Measurements from ENCODE around the gene CD99.

DNA sequence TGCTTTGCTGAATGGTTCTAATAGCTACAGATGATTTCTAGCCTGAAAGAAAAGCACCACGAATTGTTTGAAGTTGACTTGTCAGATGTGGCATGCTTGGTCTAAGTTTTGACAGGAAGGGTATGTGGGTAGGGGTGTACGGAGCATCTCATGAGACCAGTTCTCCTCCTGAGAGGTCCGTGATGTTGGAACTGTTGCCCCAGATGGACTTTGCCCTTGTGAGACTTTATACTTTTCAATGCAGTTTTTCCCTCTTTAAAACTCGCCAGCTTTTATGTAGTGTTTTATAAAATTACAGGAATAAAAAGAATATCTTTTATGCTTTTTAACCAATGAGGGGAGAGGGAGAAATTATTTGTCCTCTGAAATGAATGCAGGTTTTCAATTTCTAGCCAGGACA, 44.2 kb downstream of the CD99 start:
- no peak for TF ChIP-seq EZH2 (IDR thresholded peaks at IDR 0.05; ENCODE audit: low read length)
- TF ChIP-seq, protein P1, sequence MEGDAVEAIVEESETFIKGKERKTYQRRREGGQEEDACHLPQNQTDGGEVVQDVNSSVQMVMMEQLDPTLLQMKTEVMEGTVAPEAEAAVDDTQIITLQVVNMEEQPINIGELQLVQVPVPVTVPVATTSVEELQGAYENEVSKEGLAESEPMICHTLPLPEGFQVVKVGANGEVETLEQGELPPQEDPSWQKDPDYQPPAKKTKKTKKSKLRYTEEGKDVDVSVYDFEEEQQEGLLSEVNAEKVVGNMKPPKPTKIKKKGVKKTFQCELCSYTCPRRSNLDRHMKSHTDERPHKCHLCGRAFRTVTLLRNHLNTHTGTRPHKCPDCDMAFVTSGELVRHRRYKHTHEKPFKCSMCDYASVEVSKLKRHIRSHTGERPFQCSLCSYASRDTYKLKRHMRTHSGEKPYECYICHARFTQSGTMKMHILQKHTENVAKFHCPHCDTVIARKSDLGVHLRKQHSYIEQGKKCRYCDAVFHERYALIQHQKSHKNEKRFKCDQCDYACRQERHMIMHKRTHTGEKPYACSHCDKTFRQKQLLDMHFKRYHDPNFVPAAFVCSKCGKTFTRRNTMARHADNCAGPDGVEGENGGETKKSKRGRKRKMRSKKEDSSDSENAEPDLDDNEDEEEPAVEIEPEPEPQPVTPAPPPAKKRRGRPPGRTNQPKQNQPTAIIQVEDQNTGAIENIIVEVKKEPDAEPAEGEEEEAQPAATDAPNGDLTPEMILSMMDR (optimal IDR thresholded peaks at IDR 0.05 in 1 of 3, IDR thresholded peaks at IDR 0.05 in 1 of 3, conservative IDR thresholded peaks at IDR 0.05 in 1 of 3; ENCODE audit: extremely low read depth in 1 of 3, insufficient read depth in 2 of 3, low read length in 3 of 3), result no peak
